NT2/D1 (cell line): ENCODE results near the gene SPOPL.

Source experiments
- DNase-seq: peaks from one replicate; pipeline ENCODE4 v3.0.0-alpha.2; 2011; ENCODE audit warnings: low read depth, low spot score
- H3K27me3 ChIP-seq: 2 replicates; pipeline ENCODE4 v1.6.0; 2011; ENCODE audit warnings: mild to moderate bottlenecking; ENCODE audit not compliant: insufficient read length, insufficient read depth
- H3K36me3 ChIP-seq: 2 replicates; pipeline ENCODE4 v1.6.1; 2011; ENCODE audit warnings: mild to moderate bottlenecking, low read length, mixed read lengths; ENCODE audit not compliant: insufficient read depth, insufficient read length
- H3K4me1 ChIP-seq: 2 replicates; pipeline ENCODE4 v1.5.1; 2011; ENCODE audit not compliant: insufficient read depth, insufficient read length
- H3K4me3 ChIP-seq: 2 replicates; pipeline ENCODE4 v1.5.1; 2011; ENCODE audit warnings: low read depth; ENCODE audit not compliant: insufficient read length
- H3K9ac ChIP-seq: 2 replicates; pipeline ENCODE4 v1.6.0; 2011; ENCODE audit warnings: low read depth; ENCODE audit not compliant: insufficient read length
- H3K9me3 ChIP-seq: 2 replicates; pipeline ENCODE4 v1.5.1; 2011; ENCODE audit warnings: mild to moderate bottlenecking, low read length; ENCODE audit not compliant: insufficient read depth
- SUZ12 ChIP-seq: IDR thresholded peaks from 2 replicates; pipeline ENCODE4 v1.6.1; 2011; ENCODE audit not compliant: insufficient read length, insufficient read depth; ENCODE audit errors: extremely low read depth
- YY1 ChIP-seq: IDR thresholded peaks from 2 replicates; pipeline ENCODE4 v1.6.1; 2011; ENCODE audit not compliant: insufficient read length, insufficient read depth
- ZNF274 ChIP-seq: IDR thresholded peaks from 2 replicates; pipeline ENCODE4 v1.6.1; 2011; ENCODE audit warnings: mild to moderate bottlenecking, low read depth, low read length

Gene SPOPL

GRCh38 chr2:138621139-138621538 is 119.6 kb downstream of the SPOPL start:
- Histone ChIP-seq H3K9ac (no peak overlapping the region), H3K36me3 (no peaks in the 10 kb centered on the region), H3K9me3 (no peaks in the 10 kb centered on the region), H3K27me3 (no peaks in the 10 kb centered on the region), H3K4me1 (no peaks in the 10 kb centered on the region), H3K4me3 (no peak overlapping the region)
- no peak for DNase-seq
- TF ChIP-seq SUZ12 (no peak), ZNF274 (no peak), YY1 (no peak)

GRCh38 chr2:138622613-138623012 is 121.0 kb downstream of the SPOPL start:
- no peaks in the 10 kb centered on the region for H3K9me3 ChIP-seq
- H3K27me3 ChIP-seq = no peaks in the 10 kb centered on the region
- no peak for DNase-seq
- TF ChIP-seq YY1 (no peak), ZNF274 (no peak), SUZ12 (no peak)
- H3K4me1 ChIP-seq = no peaks in the 10 kb centered on the region
- no peaks in the 10 kb centered on the region for H3K36me3 ChIP-seq
- no peak overlapping the region for H3K9ac ChIP-seq
- H3K4me3 ChIP-seq = no peak overlapping the region
